OCI-LY3 (cell line): ENCODE measurements around the gene TSPAN14.

ENCODE experiments used
- H2AFZ ChIP-seq: fragments of 200-600, 300-600 bp; shearing (Covaris generic); 2 replicates; pipeline ENCODE4 v1.6.0; 2014; ENCODE audit warnings: antibody characterized with exemption, low read depth, low read length
- H3K27ac ChIP-seq: fragments of 200-600, 300-600 bp; sonication (generic); 2 replicates; pipeline ENCODE4 v1.5.1; 2014; ENCODE audit warnings: mild to moderate bottlenecking, low read length, moderate library complexity, mixed read lengths
- H3K27me3 ChIP-seq: fragments of 200-600, 300-600 bp; sonication (generic); 2 replicates; pipeline ENCODE4 v1.6.1; 2014; ENCODE audit warnings: low read depth, low read length, mixed read lengths
- H3K36me3 ChIP-seq: fragments of 200-600, 300-600 bp; sonication (generic); replicated peaks from 2 replicates; pipeline ENCODE3; 2014; ENCODE audit warnings: low read depth, low read length, mixed read lengths
- H3K4me1 ChIP-seq: fragments of 300-600, 200-600 bp; sonication (generic); 2 replicates; pipeline ENCODE4 v1.6.1; 2014; ENCODE audit warnings: low read length, mixed read lengths
- H3K4me2 ChIP-seq: fragments of 200-600, 300-600 bp; sonication (generic); 2 replicates; pipeline ENCODE4 v1.6.1; 2014; ENCODE audit warnings: low read length, mixed read lengths
- H3K4me3 ChIP-seq: fragments of 300-600, 200-600 bp; sonication (generic); 2 replicates; pipeline ENCODE4 v1.5.1; 2014; ENCODE audit warnings: antibody characterized with exemption, mild to moderate bottlenecking, low read length, moderate library complexity
- H3K79me2 ChIP-seq: fragments of 300-600, 200-600 bp; shearing (Covaris generic); 2 replicates; pipeline ENCODE4 v1.6.1; 2014; ENCODE audit warnings: mild to moderate bottlenecking, low read length, mixed read lengths
- H3K9ac ChIP-seq: fragments of 300-600, 200-600 bp; shearing (Covaris generic); 2 replicates; pipeline ENCODE4 v1.6.0; 2014; ENCODE audit warnings: mild to moderate bottlenecking, low read length, moderate library complexity
- H3K9me3 ChIP-seq: fragments of 200-600, 300-600 bp; shearing (Covaris generic); 2 replicates; pipeline ENCODE4 v1.6.1; 2014; ENCODE audit warnings: low read length, mixed read lengths; ENCODE audit not compliant: insufficient read depth
- H4K20me1 ChIP-seq: fragments of 200-600, 300-600 bp; sonication (generic); 2 replicates; pipeline ENCODE4 v1.6.1; 2016; ENCODE audit warnings: low read length, mixed read lengths; ENCODE audit not compliant: insufficient read depth
- CTCF ChIP-seq: fragments of 200-600, 300-600 bp; sonication (generic); IDR thresholded peaks from 2 replicates; pipeline ENCODE4 v1.5.1; 2014; ENCODE audit warnings: antibody characterized with exemption, low read length, low read depth
- EZH2phosphoT487 ChIP-seq: fragments of 200-600 bp; shearing (Covaris generic); IDR thresholded peaks from 2 replicates; pipeline ENCODE4 v1.6.1; 2018; ENCODE audit warnings: antibody characterized with exemption, mixed run types, low read depth

Gene TSPAN14

GRCh38 chr10:80496555-80497172 is 42.6 kb downstream of the TSPAN14 start:
- Histone ChIP-seq H3K27me3 (no peaks in the 10 kb centered on the region), H3K9me3 (peaks cover 6% of the 10 kb centered on the region; the same call in 1 of the 2 replicates), H3K4me3 (no peak overlapping the region), H3K9ac (no peak overlapping the region), H3K4me1 (peaks cover 12% of the 10 kb centered on the region), H4K20me1 (peaks cover 23% of the 10 kb centered on the region; the same call in 1 of the 2 replicates), H3K36me3 (peaks cover 33% of the 10 kb centered on the region), H3K27ac (no peak overlapping the region), H3K79me2 (no peaks in the 10 kb centered on the region), H3K4me2 (no peak overlapping the region), H2AFZ (no peak overlapping the region)
- TF ChIP-seq CTCF (no peak), EZH2phosphoT487 (no peak)

GRCh38 chr10:80497187-80498077 is 43.3 kb downstream of the TSPAN14 start:
- no peak overlapping the region for H3K9ac ChIP-seq
- H3K4me1 ChIP-seq = peaks cover 12% of the 10 kb centered on the region
- no peaks in the 10 kb centered on the region for H3K79me2 ChIP-seq
- no peak overlapping the region for H3K4me3 ChIP-seq
- H2AFZ ChIP-seq = no peak overlapping the region
- H3K4me2 ChIP-seq = no peak overlapping the region
- no peaks in the 10 kb centered on the region for H3K27me3 ChIP-seq
- H3K27ac ChIP-seq = no peak overlapping the region
- peaks cover 23% of the 10 kb centered on the region; the same call in 1 of the 2 replicates for H4K20me1 ChIP-seq
- H3K9me3 ChIP-seq = peaks cover 6% of the 10 kb centered on the region; the same call in 1 of the 2 replicates
- TF ChIP-seq EZH2phosphoT487 (no peak), CTCF (no peak)
- H3K36me3 ChIP-seq = peaks cover 30% of the 10 kb centered on the region

- no peaks in the 10 kb centered on the region for H3K79me2 ChIP-seq
- H3K36me3 ChIP-seq = peaks cover 26% of the 10 kb centered on the region
- H3K4me3 ChIP-seq = no peak overlapping the region
- no peak overlapping the region for H3K4me2 ChIP-seq
- H3K9me3 ChIP-seq = peaks cover 6% of the 10 kb centered on the region; the same call in 1 of the 2 replicates
- no peaks in the 10 kb centered on the region for H3K27me3 ChIP-seq
- H3K4me1 ChIP-seq = peaks cover 5% of the 10 kb centered on the region
- no peak overlapping the region for H3K27ac ChIP-seq
- TF ChIP-seq EZH2phosphoT487 = no peak
- no peak for TF ChIP-seq CTCF
- H3K9ac ChIP-seq = no peak overlapping the region
- no peak overlapping the region for H2AFZ ChIP-seq
- H4K20me1 ChIP-seq = peaks cover 24% of the 10 kb centered on the region; the same call in 1 of the 2 replicates
Observed at GRCh38 chr10:80498078-80498832, 44.1 kb downstream of the TSPAN14 start.
